LNCaP clone FGC (cell line): ENCODE measurements around the gene TLDC2.
"Not testable (repeated sequence)": the region's sequence is repeated elsewhere in the genome, so short reads cannot be mapped to it uniquely, and the experiment has no call there.

Experiments used
- DNase-seq: peaks from one replicate; pipeline ENCODE4 v3.0.0-alpha.2; 2011; ENCODE audit warnings: low read depth
- H3K4me3 ChIP-seq: 2 replicates; pipeline ENCODE4 v1.5.1; 2011; ENCODE audit warnings: mild to moderate bottlenecking, low read depth, low read length, control low read depth
- TF ChIP-seq, protein P1 (sequence below): IDR thresholded peaks from 2 replicates; pipeline ENCODE4 v1.5.1; 2012; ENCODE audit warnings: mild to moderate bottlenecking; ENCODE audit not compliant: control insufficient read depth, insufficient read depth; ENCODE audit errors: extremely low read depth

TLDC2 gene

DNA sequence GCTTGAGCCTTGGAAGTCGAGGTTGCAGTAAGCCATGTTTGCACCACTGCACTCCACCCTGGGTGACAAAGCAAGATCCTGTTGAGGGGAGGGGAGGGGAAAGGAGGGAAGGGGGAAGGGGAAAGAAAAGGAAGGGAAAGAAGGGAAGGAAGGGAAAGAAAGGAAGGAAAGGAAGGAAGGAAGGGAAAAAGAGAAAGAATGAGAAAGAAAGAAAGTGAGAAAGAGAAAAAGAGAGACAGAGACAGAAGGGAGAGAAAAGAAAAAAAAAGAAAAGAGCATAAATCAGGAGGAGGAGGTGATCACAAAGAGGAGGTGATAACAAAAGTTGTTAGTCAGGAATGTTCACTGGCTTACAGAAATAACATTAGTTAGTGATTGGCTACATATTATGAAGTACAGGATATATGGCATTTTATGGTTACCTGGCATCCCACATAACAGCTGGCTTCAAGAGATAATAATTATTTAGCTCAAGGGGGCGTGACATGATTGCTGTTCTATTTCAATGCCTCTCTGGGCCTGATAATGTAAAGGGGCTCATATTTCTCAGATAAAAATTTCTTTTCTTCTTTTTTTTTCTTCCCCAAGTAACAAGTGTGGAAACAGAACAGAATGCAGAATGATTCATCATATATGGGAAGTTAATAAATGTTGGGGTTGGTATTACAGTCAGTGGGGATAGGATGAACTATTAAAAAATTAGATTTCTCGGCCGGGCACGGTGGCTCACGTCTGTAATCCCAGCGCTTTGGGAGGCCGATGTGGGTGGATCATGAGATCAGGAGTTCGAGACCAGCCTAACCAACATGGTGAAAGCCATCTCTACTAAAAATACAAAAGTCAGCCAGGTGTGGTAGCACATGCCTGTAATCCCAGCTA lies 48.5 kb downstream of the TLDC2 start:
- DNase-seq = no peak
- no peak overlapping the region for H3K4me3 ChIP-seq
- TF ChIP-seq, protein P1, sequence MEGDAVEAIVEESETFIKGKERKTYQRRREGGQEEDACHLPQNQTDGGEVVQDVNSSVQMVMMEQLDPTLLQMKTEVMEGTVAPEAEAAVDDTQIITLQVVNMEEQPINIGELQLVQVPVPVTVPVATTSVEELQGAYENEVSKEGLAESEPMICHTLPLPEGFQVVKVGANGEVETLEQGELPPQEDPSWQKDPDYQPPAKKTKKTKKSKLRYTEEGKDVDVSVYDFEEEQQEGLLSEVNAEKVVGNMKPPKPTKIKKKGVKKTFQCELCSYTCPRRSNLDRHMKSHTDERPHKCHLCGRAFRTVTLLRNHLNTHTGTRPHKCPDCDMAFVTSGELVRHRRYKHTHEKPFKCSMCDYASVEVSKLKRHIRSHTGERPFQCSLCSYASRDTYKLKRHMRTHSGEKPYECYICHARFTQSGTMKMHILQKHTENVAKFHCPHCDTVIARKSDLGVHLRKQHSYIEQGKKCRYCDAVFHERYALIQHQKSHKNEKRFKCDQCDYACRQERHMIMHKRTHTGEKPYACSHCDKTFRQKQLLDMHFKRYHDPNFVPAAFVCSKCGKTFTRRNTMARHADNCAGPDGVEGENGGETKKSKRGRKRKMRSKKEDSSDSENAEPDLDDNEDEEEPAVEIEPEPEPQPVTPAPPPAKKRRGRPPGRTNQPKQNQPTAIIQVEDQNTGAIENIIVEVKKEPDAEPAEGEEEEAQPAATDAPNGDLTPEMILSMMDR = no peak

DNA sequence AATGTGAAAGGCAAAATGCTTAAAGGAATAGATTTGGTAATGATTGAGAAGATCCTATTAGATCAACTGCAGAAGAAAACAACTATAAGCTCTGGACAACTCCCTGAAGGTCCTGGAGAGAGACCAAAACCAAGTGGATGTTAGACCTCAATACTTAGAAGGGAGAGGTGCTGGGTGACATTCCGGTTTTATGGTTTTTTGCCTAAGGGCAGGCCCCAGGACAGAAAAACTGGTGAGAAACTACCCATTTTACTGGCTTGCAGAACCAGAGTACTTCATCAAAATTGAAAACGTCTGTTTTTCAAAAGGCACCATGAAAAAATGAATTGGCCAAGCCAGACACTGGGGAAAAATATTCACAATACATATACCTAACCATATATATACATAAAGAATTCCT lies 49.3 kb downstream of the TLDC2 start:
- TF ChIP-seq, protein P1 = no peak
- no peak overlapping the region for H3K4me3 ChIP-seq
- DNase-seq = no peak

DNA sequence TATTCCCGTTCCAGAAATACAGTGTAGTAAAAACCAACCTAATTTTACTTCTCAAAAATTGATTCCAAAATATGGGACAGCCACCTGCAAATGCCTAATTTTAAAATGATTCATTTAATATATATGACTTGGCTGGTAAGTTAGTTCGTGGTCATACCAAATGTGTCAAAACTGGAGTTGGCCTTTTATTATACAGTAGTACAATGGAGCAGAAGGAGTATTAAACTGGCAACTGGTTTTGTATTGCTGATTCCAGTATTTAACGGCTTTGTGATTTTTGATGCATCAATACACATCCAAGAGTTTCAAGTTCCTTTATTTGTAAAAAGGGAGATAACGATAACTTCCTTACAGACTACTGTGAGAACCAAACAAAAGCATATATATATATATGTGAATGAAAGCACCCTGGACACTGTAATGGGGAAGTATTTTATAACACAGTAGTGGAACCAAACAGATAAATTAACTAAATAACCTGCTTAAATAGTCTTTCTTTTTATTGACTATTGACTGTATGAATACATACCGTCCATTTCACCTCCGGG lies 50.8 kb downstream of the TLDC2 start:
- TF ChIP-seq, protein P1 = no peak
- no peak for DNase-seq
- H3K4me3 ChIP-seq = no peak overlapping the region

DNA sequence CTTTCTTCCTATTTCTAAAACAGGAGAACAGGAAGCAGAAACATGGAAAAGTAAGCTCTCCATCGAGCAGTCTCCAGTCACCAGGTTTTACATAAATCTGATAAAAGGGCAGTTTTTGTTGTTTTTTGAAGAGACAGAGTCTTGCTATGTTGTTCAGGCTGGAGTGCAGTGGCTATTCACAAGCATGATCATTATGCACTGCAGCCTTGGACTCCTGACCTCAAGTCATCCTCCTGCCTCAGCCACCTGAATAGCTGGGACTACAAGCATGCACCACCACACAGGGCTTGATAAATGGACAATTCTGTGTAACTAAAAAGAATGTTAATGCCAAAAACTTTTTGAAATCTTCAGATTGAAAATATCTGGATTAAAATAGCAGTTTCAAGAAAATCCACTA lies 51.8 kb downstream of the TLDC2 start:
- no peak for DNase-seq
- TF ChIP-seq, protein P1 = no peak

DNA sequence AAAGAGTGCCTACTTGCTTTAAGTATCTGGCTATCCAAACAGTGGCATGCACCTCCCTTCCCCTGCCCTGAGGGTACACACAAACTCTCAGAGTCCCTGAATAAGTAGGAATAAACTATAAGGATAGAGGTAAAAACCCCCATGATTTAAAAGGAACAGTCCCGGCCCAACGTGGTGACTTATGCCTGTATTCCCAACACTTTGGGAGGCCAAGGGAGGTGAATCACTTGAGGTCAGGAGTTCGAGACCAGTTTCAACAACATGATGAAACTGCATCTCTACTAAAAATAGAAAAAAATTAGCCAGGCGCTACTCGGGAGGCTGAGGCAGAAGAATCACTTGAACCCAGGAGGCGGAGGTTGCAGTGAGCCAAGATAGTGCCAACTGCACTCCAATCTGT lies 53.4 kb downstream of the TLDC2 start:
- no peak for DNase-seq
- TF ChIP-seq, protein P1 = no peak
- no peak overlapping the region for H3K4me3 ChIP-seq

More for the DNA sequence above, 51.8 kb downstream of the TLDC2 start:
- H3K4me3 ChIP-seq = no peak overlapping the region

DNA sequence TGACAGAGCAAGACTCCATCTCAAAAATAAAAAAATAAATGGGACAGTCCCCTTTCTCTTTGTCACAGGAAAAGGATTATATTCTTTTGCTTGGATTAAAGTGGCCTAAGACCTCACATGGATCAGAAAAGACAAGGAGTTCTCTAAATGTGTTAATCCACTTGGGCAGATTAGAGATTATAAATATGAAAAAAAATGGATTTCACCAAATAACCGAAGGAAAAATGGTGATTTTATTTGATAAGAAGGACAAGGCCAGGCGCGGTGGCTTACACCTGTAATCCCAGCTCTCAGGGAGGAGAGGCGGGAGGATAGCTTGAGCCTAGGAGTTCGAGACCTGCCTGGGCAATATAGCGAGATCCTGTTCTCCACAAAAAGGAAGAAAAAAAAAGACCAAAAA lies 53.8 kb downstream of the TLDC2 start:
- TF ChIP-seq, protein P1 = no peak
- DNase-seq = no peak
- no peak overlapping the region for H3K4me3 ChIP-seq

DNA sequence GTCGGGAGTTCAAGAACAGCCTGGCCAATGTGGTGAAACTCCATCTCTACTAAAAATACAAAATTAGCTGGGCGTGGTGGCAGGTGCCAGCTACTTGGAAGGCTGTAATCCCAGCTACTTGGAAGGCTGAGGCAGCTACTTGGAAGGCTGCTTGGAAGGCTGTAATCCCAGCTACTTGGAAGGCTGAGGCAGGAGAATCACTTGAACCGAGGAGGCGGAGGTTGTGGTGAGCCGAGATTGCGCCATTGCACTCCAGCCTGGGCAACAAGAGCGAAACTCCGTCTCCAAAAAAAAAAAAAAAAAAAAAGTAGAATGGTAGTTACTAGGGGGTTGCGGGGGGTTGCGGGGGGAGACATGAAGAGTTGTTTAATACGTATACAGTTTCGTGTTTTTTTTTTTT lies 56.1 kb downstream of the TLDC2 start:
- H3K4me3 ChIP-seq = not testable (repeated sequence)

More for the DNA sequence above, 56.1 kb downstream of the TLDC2 start:
- not testable (repeated sequence) for DNase-seq
